B cell (primary cell): Measurements from ENCODE around the gene ITIH1. TPM values are rescaled to one million over a fixed set of nuclear protein-coding genes. Genes with fewer than 3 reads are reported as not detected.

Source experiments
- ATAC-seq: fragments of 200-7000 bp; cut with Tn5 transposase; one replicate; pipeline ENCODE4 v1.10.0; 2021; ENCODE audit warnings: low read depth, mild to moderate bottlenecking, moderate number of reproducible peaks, moderate library complexity
- CTCF ChIA-PET: fragments of 350-600 bp; sonication (Branson Sonifier 250); formaldehyde crosslinking; loops from one replicate; lab custom pipeline; 2021; ENCODE audit warnings: antibody characterized with exemption, inconsistent platforms; lab: Charles Lee
- POLR2A ChIA-PET: fragments of 350-600 bp; sonication (Branson Sonifier 250); formaldehyde crosslinking; loops from one replicate; lab custom pipeline; 2021; ENCODE audit warnings: antibody characterized with exemption; lab: Charles Lee
- DNase-seq: peaks from one replicate; pipeline ENCODE4 v3.0.0; 2013
- H2AFZ ChIP-seq: 2 replicates; pipeline ENCODE4 v1.6.1; 2012; ENCODE audit warnings: mild to moderate bottlenecking, low read depth, low read length; ENCODE audit not compliant: insufficient read depth, poor library complexity, severe bottlenecking
- H3K27ac ChIP-seq, 2 donors: 1 replicate in 1 of 2; 2 replicates in 1 of 2; pipeline ENCODE4 v1.5.1; 2012 to 2013; ENCODE audit warnings: low read length in 2 of 2, mild to moderate bottlenecking in 2 of 2, moderate library complexity in 1 of 2
- H3K27me3 ChIP-seq, 4 experiments: fragments of 200-600 bp in 1 of 4; sonication (generic) in 1 of 4; replicated peaks in 1 of 4; 1 replicate in 2 of 4; 2 replicates in 2 of 4; pipeline versions ENCODE4 v1.6.1 to v1.7.0; 2013 to 2016; ENCODE audit warnings: low read length in 3 of 4, mild to moderate bottlenecking in 2 of 4, mixed read lengths in 1 of 4, moderate library complexity in 1 of 4; ENCODE audit not compliant: insufficient read depth in 4 of 4, control insufficient read depth in 3 of 4; ENCODE audit errors: control extremely low read depth in 1 of 4
- H3K36me3 ChIP-seq, 2 experiments: replicated peaks in 1 of 2; 1 replicate in 1 of 2; 2 replicates in 1 of 2; pipeline versions ENCODE4 v1.6.1 to v1.7.1; 2013; ENCODE audit warnings: low read length in 1 of 2; ENCODE audit not compliant: insufficient read depth in 2 of 2, control insufficient read depth in 1 of 2; ENCODE audit errors: control extremely low read depth in 1 of 2, extremely low read depth in 1 of 2
- H3K4me1 ChIP-seq, 2 donors: fragments of 200-600 bp in 1 of 2; sonication (generic) in 1 of 2; 1 replicate in 1 of 2; 2 replicates in 1 of 2; pipeline versions ENCODE4 v1.5.1 to v1.6.1; 2013 to 2017; ENCODE audit warnings: low read length in 2 of 2; ENCODE audit not compliant: control insufficient read depth in 2 of 2, insufficient read depth in 2 of 2
- H3K4me2 ChIP-seq: replicated peaks from 2 replicates; pipeline ENCODE3; 2012; ENCODE audit warnings: mild to moderate bottlenecking, low read depth, low read length; ENCODE audit not compliant: poor library complexity, severe bottlenecking
- H3K4me3 ChIP-seq, 5 experiments: fragments of 200-600 bp in 1 of 5; sonication (generic) in 1 of 5; 1 replicate in 3 of 5; 2 replicates in 2 of 5; pipeline versions ENCODE4 v1.5.1 to v1.7.0; 2011 to 2016; ENCODE audit warnings: low read length in 4 of 5, mild to moderate bottlenecking in 4 of 5, low read depth in 2 of 5, control low read depth in 1 of 5, moderate library complexity in 1 of 5; ENCODE audit not compliant: insufficient read depth in 1 of 5; ENCODE audit errors: control extremely low read depth in 1 of 5, extremely low read depth in 1 of 5
- H3K79me2 ChIP-seq: fragments of 200-600 bp; sonication (generic); one replicate; pipeline ENCODE4 v1.6.0; 2016; ENCODE audit warnings: low read length; ENCODE audit not compliant: control insufficient read depth, insufficient read depth
- H3K9ac ChIP-seq: fragments of 200-600 bp; sonication (generic); 2 replicates; pipeline ENCODE4 v1.6.1; 2017; ENCODE audit warnings: mild to moderate bottlenecking, low read length, moderate library complexity
- H3K9me3 ChIP-seq, 3 donors: one replicate each; pipeline versions ENCODE4 v1.6.1 to v1.7.1; 2013; ENCODE audit warnings: low read length in 2 of 3; ENCODE audit not compliant: control insufficient read depth in 2 of 3, insufficient read depth in 1 of 3; ENCODE audit errors: control extremely low read depth in 1 of 3
- H4K20me1 ChIP-seq: 2 replicates; pipeline ENCODE4 v1.6.0; 2012; ENCODE audit warnings: mild to moderate bottlenecking, low read length; ENCODE audit not compliant: insufficient read depth, control insufficient read depth, poor library complexity, severe bottlenecking
- H3K27ac Mint-ChIP-seq: one replicate; pipeline ENCODE4 v1.8.0; 2021; ENCODE audit warnings: mixed read lengths
- H3K27me3 Mint-ChIP-seq: one replicate; pipeline ENCODE4 v1.8.0; 2021; ENCODE audit warnings: mixed read lengths
- H3K4me1 Mint-ChIP-seq: one replicate; pipeline ENCODE4 v1.8.0; 2021; ENCODE audit warnings: mixed read lengths
- H3K4me3 Mint-ChIP-seq: one replicate; pipeline ENCODE4 v1.8.0; 2021; ENCODE audit warnings: mixed read lengths
- H3K9me3 Mint-ChIP-seq: one replicate; pipeline ENCODE4 v1.8.0; 2022; ENCODE audit warnings: mixed read lengths; ENCODE audit not compliant: insufficient read depth
- CTCF ChIP-seq: fragments of 200-600 bp; IDR thresholded peaks from one replicate; pipeline ENCODE4 v1.8.0; 2022; ENCODE audit warnings: antibody characterized with exemption, mild to moderate bottlenecking
- EZH2 ChIP-seq: IDR thresholded peaks from 2 replicates; pipeline ENCODE4 v1.6.1; 2012; ENCODE audit warnings: borderline replicate concordance, low read depth, mild to moderate bottlenecking, moderate library complexity, low read length; ENCODE audit not compliant: insufficient read depth, poor library complexity, severe bottlenecking
- WGBS: methylation state at CpG from one replicate; pipeline ENCODE4 v1.1.5; 2013; ENCODE audit warnings: missing lambda C conversion rate; ENCODE audit not compliant: insufficient coverage; 5-methylcytosine and 5-hydroxymethylcytosine counted together
- intact Hi-C: fragments of 100-400 bp; cut with micrococcal nuclease; formaldehyde crosslinking; loops from one replicate; pipeline ENCODE4 v1.10.0; 2022
- polyA plus RNA-seq: library from polyadenylated mRNA; depleted of rRNA; stranded (reverse); fragments of >200 nt; gene quantifications from 2 replicates; pipeline ENCODE4 v1.2.3, GENCODE V29; 2012
- total RNA-seq, 2 donors: library from RNA; stranded (reverse); fragments of 120-200 nt in 1 of 2; gene quantifications; 1 replicate in 1 of 2; 2 replicates in 1 of 2; pipeline versions ENCODE4 v1.2.3 to v1.2.4, GENCODE V29; 2013 to 2022

The ITIH1 gene
- total and polyA plus RNA-seq, 2 donors (not counting 1 experiment from before 2014, with no cell fraction given) = 2.0 TPM; not detected in 1

GRCh38 chr3:52836471-52836845 lies 59.1 kb downstream of the ITIH1 start:
- WGBS = 78% methylated on average over 5 of the region's 5 CpGs
- Histone ChIP-seq H3K9ac (no peak overlapping the region), H3K4me2 (no peak overlapping the region), H3K4me3 (no peak overlapping the region), H3K27ac (no peak overlapping the region), H3K79me2 (no peaks in the 10 kb centered on the region), H3K9me3 (no peaks in the 10 kb centered on the region), H3K36me3 (peaks cover 0 to 24% of the 10 kb centered on the region in 2 experiments), H4K20me1 (no peaks in the 10 kb centered on the region), H3K27me3 (no peaks in the 10 kb centered on the region), H2AFZ (no peak overlapping the region), H3K4me1 (no peaks in the 10 kb centered on the region)
- POLR2A ChIA-PET = no interaction called here
- Mint-ChIP-seq H3K4me1 (no peaks in the 10 kb centered on the region), H3K27ac (no peak overlapping the region), H3K4me3 (no peak overlapping the region), H3K9me3 (no peaks in the 10 kb centered on the region), H3K27me3 (no peaks in the 10 kb centered on the region)
- CTCF ChIA-PET = no interaction called here
- no peak for TF ChIP-seq CTCF
- TF ChIP-seq EZH2 = no peak
- DNase-seq = no peak
- no peak for ATAC-seq
- intact Hi-C loops = no loop called here

- H3K27ac ChIP-seq = no peak overlapping the region
- no peaks in the 10 kb centered on the region for H4K20me1 ChIP-seq
- no peaks in the 10 kb centered on the region for H3K79me2 ChIP-seq
- 94% methylated on average over 4 of the region's 4 CpGs for WGBS
- no peaks in the 10 kb centered on the region for H3K4me1 ChIP-seq
- Mint-ChIP-seq H3K27ac (no peak overlapping the region), H3K9me3 (no peaks in the 10 kb centered on the region), H3K27me3 (no peaks in the 10 kb centered on the region), H3K4me1 (no peaks in the 10 kb centered on the region), H3K4me3 (no peak overlapping the region)
- H3K4me2 ChIP-seq = no peak overlapping the region
- no peak for ATAC-seq
- H3K9me3 ChIP-seq = no peaks in the 10 kb centered on the region
- TF ChIP-seq CTCF = no peak
- TF ChIP-seq EZH2 = no peak
- no peak overlapping the region for H3K4me3 ChIP-seq
- CTCF ChIA-PET = interaction anchor here (1.0 kb wide), 1 partner anchor 100 kb away, joined by 5 read pairs; no protein-coding TSS in a partner anchor
- POLR2A ChIA-PET = no interaction called here
- no peak for DNase-seq
- intact Hi-C loops = no loop called here
- H3K36me3 ChIP-seq = peaks cover 0 to 29% of the 10 kb centered on the region in 2 experiments
- H3K9ac ChIP-seq = no peak overlapping the region
- H3K27me3 ChIP-seq = no peaks in the 10 kb centered on the region
- H2AFZ ChIP-seq = no peak overlapping the region
Observed at GRCh38 chr3:52836986-52837385, 59.6 kb downstream of the ITIH1 start.
